Measurements from ENCODE around the gene CASKIN1.

CASKIN1 gene

DNA sequence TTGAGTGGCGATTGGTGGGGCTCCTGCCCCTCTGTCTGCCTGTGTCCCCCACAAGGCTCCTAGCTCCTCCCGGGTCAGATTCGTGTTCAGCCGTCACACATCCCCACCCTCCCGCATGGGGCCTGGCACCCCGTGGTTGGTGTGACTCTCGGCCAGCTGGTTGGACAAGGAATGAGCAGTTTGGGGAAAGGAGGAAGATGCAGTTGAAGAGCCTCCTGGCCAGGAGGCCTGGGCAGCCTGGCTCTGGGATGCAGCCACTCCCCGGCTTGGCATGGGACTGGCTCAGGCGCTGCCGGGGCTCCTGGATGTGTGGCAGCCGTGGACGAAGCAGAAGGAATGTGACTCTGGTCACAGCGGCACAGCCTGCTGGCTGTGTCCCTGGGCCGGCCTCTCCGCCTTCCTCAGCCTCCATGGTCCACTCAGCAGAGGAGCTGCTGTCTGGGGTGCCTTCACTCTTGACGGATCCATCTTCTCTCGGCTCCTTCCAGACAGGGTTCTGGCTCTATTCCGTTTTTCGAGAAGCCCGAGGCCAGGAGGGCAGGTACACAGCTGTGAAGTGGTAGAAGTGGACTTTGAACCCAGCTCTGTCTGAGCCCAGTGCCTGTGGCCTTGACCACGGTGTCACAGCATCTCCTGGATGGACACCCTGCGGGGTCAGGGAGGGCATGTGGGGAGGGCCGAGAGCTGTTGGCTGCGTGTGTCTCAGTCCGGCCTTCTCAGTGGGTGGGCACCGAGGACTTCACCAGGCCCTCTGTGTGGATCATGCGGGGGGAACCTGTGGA lies 38.7 kb downstream of the CASKIN1 start:
- H3K27ac ChIP-seq = peak overlapping the region; percentile 94
- TF ChIP-seq ZFX (IDR thresholded peaks at IDR 0.05; ENCODE audit: borderline replicate concordance) = no peak
- TF ChIP-seq, protein P1, sequence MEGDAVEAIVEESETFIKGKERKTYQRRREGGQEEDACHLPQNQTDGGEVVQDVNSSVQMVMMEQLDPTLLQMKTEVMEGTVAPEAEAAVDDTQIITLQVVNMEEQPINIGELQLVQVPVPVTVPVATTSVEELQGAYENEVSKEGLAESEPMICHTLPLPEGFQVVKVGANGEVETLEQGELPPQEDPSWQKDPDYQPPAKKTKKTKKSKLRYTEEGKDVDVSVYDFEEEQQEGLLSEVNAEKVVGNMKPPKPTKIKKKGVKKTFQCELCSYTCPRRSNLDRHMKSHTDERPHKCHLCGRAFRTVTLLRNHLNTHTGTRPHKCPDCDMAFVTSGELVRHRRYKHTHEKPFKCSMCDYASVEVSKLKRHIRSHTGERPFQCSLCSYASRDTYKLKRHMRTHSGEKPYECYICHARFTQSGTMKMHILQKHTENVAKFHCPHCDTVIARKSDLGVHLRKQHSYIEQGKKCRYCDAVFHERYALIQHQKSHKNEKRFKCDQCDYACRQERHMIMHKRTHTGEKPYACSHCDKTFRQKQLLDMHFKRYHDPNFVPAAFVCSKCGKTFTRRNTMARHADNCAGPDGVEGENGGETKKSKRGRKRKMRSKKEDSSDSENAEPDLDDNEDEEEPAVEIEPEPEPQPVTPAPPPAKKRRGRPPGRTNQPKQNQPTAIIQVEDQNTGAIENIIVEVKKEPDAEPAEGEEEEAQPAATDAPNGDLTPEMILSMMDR (IDR thresholded peaks at IDR 0.05) = no peak

DNA sequence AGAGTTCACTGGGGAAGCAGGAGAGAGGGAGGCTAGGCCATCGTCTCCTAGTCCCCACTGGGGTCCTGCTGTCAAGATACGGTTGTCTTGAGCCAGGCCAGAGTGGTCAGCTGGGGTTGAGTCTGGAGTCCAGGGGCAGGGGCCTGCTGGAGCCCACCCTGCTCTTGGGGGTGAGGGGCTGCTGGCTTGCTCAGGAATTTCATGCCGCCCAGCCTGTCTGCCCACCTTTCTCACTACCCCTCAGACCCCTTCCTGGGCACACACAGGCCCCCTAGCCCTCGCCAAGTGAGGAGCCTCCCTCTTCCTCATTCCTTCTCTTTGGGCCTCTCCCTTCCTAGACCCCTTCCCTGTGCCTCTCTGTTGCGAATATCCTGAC lies 39.6 kb downstream of the CASKIN1 start:
- TF ChIP-seq, protein P1 (IDR thresholded peaks at IDR 0.05) = no peak
- no peak for TF ChIP-seq ZFX (IDR thresholded peaks at IDR 0.05; ENCODE audit: borderline replicate concordance)
- H3K27ac ChIP-seq = peak overlapping the region; percentile 94

- TF ChIP-seq, protein P1 (IDR thresholded peaks at IDR 0.05) = no peak
- no peak for TF ChIP-seq ZFX (IDR thresholded peaks at IDR 0.05; ENCODE audit: borderline replicate concordance)
- H3K27ac ChIP-seq = peak overlapping the region; percentile 94
Observed at GRCh38 chr16:2155977-2156848, 40.2 kb downstream of the CASKIN1 start.

DNA sequence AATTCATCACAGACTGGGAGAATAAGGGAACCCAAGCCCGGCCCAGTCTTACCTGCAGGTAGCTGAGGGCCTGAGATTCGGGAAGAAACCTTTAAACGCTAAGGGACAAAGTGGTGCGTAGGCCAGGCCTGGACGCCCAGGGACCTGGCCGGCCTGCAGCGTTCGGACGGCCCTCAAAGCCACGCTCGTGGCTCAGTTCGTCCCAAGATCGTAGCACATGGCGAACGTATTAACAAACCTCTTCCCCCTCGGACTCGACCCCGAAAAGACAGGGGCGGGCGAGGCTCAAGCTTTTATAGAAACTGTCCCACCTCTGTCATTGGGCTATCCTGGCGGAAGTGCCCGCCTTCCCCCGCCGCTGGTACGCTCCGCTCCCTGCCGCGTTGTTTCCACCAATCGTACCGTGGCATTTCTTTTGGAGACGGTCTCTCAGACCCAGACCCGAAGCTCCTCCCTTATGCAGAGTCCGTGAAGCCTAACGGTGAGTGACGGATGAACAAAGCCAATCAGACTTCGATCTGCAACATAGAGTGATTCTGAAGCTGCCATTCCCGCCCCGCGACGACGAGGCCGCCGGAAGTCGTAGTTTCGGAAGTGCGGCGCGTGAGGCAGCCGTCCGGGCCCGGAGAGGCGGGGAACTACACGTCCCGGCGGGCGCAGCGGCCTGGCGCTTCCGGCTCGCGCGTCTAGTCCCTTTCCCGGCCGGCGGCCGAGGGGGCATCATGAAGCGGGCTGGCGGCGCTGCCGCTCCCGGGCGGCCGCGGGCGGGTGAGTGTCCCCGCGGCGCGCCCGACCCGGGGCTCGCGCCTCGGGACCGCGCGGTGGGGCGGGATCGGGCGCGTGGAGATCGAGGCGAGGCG lies 41.1 kb downstream of the CASKIN1 start, which contains the start of gene TRAF7:
TRAF7 (plus strand) TSS at position 692 of the 860 bp plus-strand sequence. CDS start 8,139 bp downstream, outside the sequence.
- peak within 1 kb of the TSS; percentile 94 for H3K27ac ChIP-seq
- TF ChIP-seq, protein P1 (IDR thresholded peaks at IDR 0.05) = no peak
- no peak for TF ChIP-seq ZFX (IDR thresholded peaks at IDR 0.05; ENCODE audit: borderline replicate concordance)

DNA sequence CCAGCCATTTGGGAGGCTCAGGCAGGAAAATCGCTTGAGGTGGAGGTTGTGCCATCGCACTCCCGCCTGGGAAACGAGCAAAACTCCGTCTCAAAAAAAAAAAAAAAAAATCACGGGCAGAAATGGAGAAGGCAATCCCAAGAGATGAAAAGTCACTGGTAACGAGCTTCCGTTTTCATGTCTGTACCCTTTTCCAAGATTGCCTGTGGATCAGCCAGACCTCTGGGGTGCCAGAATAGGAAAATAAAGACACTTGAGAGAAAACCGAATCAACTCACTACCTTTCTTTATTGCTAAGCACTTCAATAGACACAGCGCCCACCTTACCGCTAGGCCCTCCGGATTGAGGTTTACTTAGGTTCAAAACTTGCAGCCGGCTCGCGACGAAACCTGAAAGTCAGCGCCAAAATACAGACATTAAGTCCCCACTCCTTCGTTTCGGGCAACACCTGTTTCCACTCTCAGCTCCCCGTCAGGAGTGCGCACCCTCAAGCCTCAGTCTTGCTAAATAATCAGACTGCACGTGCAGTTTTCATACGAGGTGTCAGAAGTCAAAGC lies 41.8 kb downstream of the CASKIN1 start:
- H3K27ac ChIP-seq = peak overlapping the region; percentile 94
- no peak for TF ChIP-seq ZFX (IDR thresholded peaks at IDR 0.05; ENCODE audit: borderline replicate concordance)

GRCh38 chr16:2152695-2153506 lies 43.5 kb downstream of the CASKIN1 start:
- no peak for TF ChIP-seq ZFX (IDR thresholded peaks at IDR 0.05; ENCODE audit: borderline replicate concordance)
- TF ChIP-seq, protein P1 (IDR thresholded peaks at IDR 0.05) = no peak
- H3K27ac ChIP-seq = peak overlapping the region; percentile 94
